C4-2B (cell line): ENCODE measurements around the gene GLP1R.

Experiments
- CTCF ChIP-seq: fragments of 450-650 bp; conservative IDR thresholded peaks from 2 replicates; pipeline ENCODE4 v1.5.1; 2017; ENCODE audit warnings: mild to moderate bottlenecking
- ZFX ChIP-seq: fragments of 450-650 bp; IDR thresholded peaks from 2 replicates; pipeline ENCODE4 v1.6.1; 2017

- TF ChIP-seq CTCF (no peak), ZFX (no peak)
Measured at GRCh38 chr6:39118921-39119320, 70.3 kb downstream of the GLP1R start.
